Liver (tissue), 3 donors: Measurements from ENCODE around the gene KNTC1.

Experiments used
- EGR1 ChIP-seq, 2 donors: IDR thresholded peaks; 2 replicates each; pipeline ENCODE4 v1.6.1; 2016 to 2018; ENCODE audit warnings: antibody characterized with exemption in 2 of 2, low read depth in 2 of 2
- GABPA ChIP-seq, 2 donors: IDR thresholded peaks in 1 of 2; conservative IDR thresholded peaks in 1 of 2; 2 replicates each; pipeline ENCODE4 v1.6.1; 2016; ENCODE audit warnings: antibody characterized with exemption in 2 of 2, mild to moderate bottlenecking in 1 of 2, moderate library complexity in 1 of 2
- HNF4G ChIP-seq: IDR thresholded peaks from 2 replicates; pipeline ENCODE4 v1.6.1; 2016; ENCODE audit warnings: antibody characterized with exemption
- RAD21 ChIP-seq, 2 donors: IDR thresholded peaks; 2 replicates each; pipeline ENCODE4 v1.6.1; 2016; ENCODE audit warnings: antibody characterized with exemption in 2 of 2, mild to moderate bottlenecking in 2 of 2
- TAF1 ChIP-seq: conservative IDR thresholded peaks from 2 replicates; pipeline ENCODE4 v1.6.1; 2016; ENCODE audit warnings: antibody characterized with exemption, mild to moderate bottlenecking
- YY1 ChIP-seq: IDR thresholded peaks from 2 replicates; pipeline ENCODE4 v1.6.1; 2016; ENCODE audit warnings: antibody characterized with exemption, mild to moderate bottlenecking
- TF ChIP-seq, protein P1 (sequence below): fragments of 150-350 bp; IDR thresholded peaks from 2 replicates; pipeline ENCODE4 v1.5.1; 2017; ENCODE audit warnings: improper control_type of control experiment, low read depth, low read length; ENCODE audit not compliant: missing input control
- TF ChIP-seq, protein P2 (sequence below): IDR thresholded peaks from 2 replicates; pipeline ENCODE4 v1.6.1; 2016; ENCODE audit warnings: antibody characterized with exemption
- TF ChIP-seq, protein P3 (sequence below): IDR thresholded peaks from 2 replicates; pipeline ENCODE4 v1.6.1; 2016; ENCODE audit warnings: antibody characterized with exemption, mild to moderate bottlenecking
- TF ChIP-seq, protein P4 (sequence below): IDR thresholded peaks from 2 replicates; pipeline ENCODE4 v1.6.1; 2016; ENCODE audit warnings: antibody characterized with exemption
- donor health status: healthy.
- donor health status: healthy.

DNA sequence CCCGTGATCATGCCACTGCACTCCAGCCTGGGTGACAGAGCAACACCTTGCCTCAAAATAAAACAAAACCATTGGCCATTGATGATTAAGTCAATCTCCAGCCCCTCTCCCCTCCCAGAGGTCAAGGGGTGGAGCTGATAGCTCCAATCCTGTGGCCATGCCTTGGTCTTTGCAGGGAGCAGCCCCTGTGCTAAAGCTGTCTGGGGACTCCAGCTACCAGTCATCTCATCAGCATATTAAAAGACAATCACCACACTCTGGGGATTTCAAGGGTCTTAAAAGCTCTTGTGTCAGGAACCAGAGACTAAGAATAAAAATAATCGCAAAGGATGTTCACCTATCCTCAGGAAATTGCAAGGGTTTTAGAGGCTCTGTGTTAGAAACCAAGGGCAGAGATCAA, 145.5 kb downstream of the KNTC1 start:
- TF ChIP-seq, protein P1, sequence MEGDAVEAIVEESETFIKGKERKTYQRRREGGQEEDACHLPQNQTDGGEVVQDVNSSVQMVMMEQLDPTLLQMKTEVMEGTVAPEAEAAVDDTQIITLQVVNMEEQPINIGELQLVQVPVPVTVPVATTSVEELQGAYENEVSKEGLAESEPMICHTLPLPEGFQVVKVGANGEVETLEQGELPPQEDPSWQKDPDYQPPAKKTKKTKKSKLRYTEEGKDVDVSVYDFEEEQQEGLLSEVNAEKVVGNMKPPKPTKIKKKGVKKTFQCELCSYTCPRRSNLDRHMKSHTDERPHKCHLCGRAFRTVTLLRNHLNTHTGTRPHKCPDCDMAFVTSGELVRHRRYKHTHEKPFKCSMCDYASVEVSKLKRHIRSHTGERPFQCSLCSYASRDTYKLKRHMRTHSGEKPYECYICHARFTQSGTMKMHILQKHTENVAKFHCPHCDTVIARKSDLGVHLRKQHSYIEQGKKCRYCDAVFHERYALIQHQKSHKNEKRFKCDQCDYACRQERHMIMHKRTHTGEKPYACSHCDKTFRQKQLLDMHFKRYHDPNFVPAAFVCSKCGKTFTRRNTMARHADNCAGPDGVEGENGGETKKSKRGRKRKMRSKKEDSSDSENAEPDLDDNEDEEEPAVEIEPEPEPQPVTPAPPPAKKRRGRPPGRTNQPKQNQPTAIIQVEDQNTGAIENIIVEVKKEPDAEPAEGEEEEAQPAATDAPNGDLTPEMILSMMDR = no peak
- TF ChIP-seq, protein P2, sequence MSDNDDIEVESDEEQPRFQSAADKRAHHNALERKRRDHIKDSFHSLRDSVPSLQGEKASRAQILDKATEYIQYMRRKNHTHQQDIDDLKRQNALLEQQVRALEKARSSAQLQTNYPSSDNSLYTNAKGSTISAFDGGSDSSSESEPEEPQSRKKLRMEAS = no peak
- TF ChIP-seq RAD21 (IDR thresholded peaks at IDR 0.05) (no peak), TAF1 (no peak), YY1 (no peak), HNF4G (no peak), GABPA (IDR thresholded peaks at IDR 0.05 in 1 of 2, conservative IDR thresholded peaks at IDR 0.05 in 1 of 2) (no peak), EGR1 (IDR thresholded peaks at IDR 0.05; ENCODE audit: low read depth in 2 of 2) (no peak)
- TF ChIP-seq, protein P3, sequence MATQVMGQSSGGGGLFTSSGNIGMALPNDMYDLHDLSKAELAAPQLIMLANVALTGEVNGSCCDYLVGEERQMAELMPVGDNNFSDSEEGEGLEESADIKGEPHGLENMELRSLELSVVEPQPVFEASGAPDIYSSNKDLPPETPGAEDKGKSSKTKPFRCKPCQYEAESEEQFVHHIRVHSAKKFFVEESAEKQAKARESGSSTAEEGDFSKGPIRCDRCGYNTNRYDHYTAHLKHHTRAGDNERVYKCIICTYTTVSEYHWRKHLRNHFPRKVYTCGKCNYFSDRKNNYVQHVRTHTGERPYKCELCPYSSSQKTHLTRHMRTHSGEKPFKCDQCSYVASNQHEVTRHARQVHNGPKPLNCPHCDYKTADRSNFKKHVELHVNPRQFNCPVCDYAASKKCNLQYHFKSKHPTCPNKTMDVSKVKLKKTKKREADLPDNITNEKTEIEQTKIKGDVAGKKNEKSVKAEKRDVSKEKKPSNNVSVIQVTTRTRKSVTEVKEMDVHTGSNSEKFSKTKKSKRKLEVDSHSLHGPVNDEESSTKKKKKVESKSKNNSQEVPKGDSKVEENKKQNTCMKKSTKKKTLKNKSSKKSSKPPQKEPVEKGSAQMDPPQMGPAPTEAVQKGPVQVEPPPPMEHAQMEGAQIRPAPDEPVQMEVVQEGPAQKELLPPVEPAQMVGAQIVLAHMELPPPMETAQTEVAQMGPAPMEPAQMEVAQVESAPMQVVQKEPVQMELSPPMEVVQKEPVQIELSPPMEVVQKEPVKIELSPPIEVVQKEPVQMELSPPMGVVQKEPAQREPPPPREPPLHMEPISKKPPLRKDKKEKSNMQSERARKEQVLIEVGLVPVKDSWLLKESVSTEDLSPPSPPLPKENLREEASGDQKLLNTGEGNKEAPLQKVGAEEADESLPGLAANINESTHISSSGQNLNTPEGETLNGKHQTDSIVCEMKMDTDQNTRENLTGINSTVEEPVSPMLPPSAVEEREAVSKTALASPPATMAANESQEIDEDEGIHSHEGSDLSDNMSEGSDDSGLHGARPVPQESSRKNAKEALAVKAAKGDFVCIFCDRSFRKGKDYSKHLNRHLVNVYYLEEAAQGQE = no peak
- TF ChIP-seq, protein P4, sequence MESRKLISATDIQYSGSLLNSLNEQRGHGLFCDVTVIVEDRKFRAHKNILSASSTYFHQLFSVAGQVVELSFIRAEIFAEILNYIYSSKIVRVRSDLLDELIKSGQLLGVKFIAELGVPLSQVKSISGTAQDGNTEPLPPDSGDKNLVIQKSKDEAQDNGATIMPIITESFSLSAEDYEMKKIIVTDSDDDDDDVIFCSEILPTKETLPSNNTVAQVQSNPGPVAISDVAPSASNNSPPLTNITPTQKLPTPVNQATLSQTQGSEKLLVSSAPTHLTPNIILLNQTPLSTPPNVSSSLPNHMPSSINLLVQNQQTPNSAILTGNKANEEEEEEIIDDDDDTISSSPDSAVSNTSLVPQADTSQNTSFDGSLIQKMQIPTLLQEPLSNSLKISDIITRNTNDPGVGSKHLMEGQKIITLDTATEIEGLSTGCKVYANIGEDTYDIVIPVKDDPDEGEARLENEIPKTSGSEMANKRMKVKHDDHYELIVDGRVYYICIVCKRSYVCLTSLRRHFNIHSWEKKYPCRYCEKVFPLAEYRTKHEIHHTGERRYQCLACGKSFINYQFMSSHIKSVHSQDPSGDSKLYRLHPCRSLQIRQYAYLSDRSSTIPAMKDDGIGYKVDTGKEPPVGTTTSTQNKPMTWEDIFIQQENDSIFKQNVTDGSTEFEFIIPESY = no peak
